Fibroblast of villous mesenchyme (primary cell): ENCODE data around the gene ANP32E. TPM values are rescaled to one million over a fixed set of nuclear protein-coding genes. Genes with fewer than 3 reads are reported as not detected.
"Not testable (repeated sequence)": the region's sequence is repeated elsewhere in the genome, so short reads cannot be mapped to it uniquely, and the experiment has no call there.

Experiments
- DNase-seq: peaks from one replicate; pipeline ENCODE4 v3.0.0-alpha.2; 2010; ENCODE audit warnings: low read depth
- H3K4me3 ChIP-seq: 2 replicates; pipeline ENCODE4 v1.5.1; 2011; ENCODE audit warnings: low read depth, mild to moderate bottlenecking, low read length
- total RNA-seq: library from RNA; depleted of rRNA; stranded (reverse); fragments of >200 nt; gene quantifications from 2 replicates; pipeline ENCODE4 v1.2.3, GENCODE V29; 2012
- TF ChIP-seq, protein P1 (sequence below): IDR thresholded peaks from 2 replicates; pipeline ENCODE4 v1.5.1; 2012; ENCODE audit warnings: low read depth, mild to moderate bottlenecking, low read length; ENCODE audit not compliant: insufficient read depth

ANP32E gene
- total RNA-seq, 1 donor = 30.7 TPM

GRCh38 chr1:150256554-150257341, 20.8 kb upstream of the ANP32E start:
- H3K4me3 ChIP-seq = no peak overlapping the region
- TF ChIP-seq, protein P1, sequence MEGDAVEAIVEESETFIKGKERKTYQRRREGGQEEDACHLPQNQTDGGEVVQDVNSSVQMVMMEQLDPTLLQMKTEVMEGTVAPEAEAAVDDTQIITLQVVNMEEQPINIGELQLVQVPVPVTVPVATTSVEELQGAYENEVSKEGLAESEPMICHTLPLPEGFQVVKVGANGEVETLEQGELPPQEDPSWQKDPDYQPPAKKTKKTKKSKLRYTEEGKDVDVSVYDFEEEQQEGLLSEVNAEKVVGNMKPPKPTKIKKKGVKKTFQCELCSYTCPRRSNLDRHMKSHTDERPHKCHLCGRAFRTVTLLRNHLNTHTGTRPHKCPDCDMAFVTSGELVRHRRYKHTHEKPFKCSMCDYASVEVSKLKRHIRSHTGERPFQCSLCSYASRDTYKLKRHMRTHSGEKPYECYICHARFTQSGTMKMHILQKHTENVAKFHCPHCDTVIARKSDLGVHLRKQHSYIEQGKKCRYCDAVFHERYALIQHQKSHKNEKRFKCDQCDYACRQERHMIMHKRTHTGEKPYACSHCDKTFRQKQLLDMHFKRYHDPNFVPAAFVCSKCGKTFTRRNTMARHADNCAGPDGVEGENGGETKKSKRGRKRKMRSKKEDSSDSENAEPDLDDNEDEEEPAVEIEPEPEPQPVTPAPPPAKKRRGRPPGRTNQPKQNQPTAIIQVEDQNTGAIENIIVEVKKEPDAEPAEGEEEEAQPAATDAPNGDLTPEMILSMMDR = no peak
- DNase-seq = peak; percentile 24

- DNase-seq = no peak
- TF ChIP-seq, protein P1 = no peak
- no peak overlapping the region for H3K4me3 ChIP-seq
Measured at GRCh38 chr1:150256198-150256553, 20.3 kb upstream of the ANP32E start.

DNA sequence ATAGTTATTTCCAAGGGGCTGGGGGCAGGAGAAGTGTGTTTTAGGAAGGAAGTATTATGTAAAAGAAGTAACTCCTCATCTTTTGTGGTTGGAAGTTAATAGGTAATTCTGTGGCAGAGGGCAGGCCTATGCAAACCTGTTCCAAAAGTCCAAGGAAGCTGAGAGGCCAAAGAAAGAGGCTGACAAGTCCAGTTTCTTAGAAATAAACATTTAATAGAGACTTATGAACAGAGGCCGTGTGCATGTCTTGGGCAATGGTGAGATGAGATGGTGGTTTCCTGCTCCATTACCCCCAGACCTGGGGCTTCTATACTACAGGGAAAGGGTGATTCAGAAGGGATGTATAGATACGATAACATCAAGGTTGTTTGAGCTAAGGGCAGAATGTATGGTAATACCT, 14.0 kb upstream of the ANP32E start:
- TF ChIP-seq, protein P1 = no peak
- no peak overlapping the region for H3K4me3 ChIP-seq
- no peak for DNase-seq

- H3K4me3 ChIP-seq = no peak overlapping the region
- TF ChIP-seq, protein P1 = no peak
- DNase-seq = no peak
Measured at GRCh38 chr1:150243003-150243402, 7.1 kb upstream of the ANP32E start.

GRCh38 chr1:150237746-150238145, 1.8 kb upstream of the ANP32E start:
- H3K4me3 ChIP-seq = no peak overlapping the region
- no peak for DNase-seq
- TF ChIP-seq, protein P1 = no peak

DNA sequence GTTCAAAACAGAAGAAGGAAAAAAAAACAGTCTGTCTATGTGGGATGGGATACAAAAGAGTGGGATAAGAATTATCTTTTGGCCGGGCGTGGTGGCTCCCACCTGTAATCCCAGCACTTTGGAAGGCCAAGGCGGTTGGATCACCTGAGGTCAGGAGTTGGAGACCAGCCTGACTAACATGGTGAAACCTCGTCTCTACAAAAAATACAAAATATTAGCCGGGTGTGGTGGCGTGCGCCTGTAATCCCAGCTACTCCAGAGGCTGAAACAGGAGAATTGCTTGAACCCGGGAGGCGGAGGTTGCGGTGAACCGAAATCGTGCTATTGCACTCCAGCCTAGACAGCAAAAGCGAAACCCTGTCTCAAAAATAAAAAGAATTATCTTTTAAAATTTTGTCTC, 1.3 kb upstream of the ANP32E start:
- not testable (repeated sequence) for DNase-seq, H3K4me3 ChIP-seq

GRCh38 chr1:150236614-150237100, 745 bp upstream of the ANP32E start:
- no peak for DNase-seq
- TF ChIP-seq, protein P1 = no peak

More at GRCh38 chr1:150236614-150237100, 745 bp upstream of the ANP32E start:
- H3K4me3 ChIP-seq = peak overlapping the region; percentile 84
